Choroid plexus epithelial cell (primary cell): ENCODE results near the gene LCTL.

Experiments used
- DNase-seq: peaks from one replicate; pipeline ENCODE4 v3.0.0-alpha.2; 2010; ENCODE audit warnings: low read depth
- H3K4me3 ChIP-seq: 2 replicates; pipeline ENCODE4 v1.5.1; 2011; ENCODE audit warnings: low read depth, mild to moderate bottlenecking, control low read depth, low read length, moderate library complexity
- TF ChIP-seq, protein P1 (sequence below): conservative IDR thresholded peaks from 2 replicates; pipeline ENCODE4 v1.5.1; 2011; ENCODE audit warnings: low read depth, mild to moderate bottlenecking, control low read depth, inconsistent platforms, low read length, moderate library complexity

Gene LCTL

DNA sequence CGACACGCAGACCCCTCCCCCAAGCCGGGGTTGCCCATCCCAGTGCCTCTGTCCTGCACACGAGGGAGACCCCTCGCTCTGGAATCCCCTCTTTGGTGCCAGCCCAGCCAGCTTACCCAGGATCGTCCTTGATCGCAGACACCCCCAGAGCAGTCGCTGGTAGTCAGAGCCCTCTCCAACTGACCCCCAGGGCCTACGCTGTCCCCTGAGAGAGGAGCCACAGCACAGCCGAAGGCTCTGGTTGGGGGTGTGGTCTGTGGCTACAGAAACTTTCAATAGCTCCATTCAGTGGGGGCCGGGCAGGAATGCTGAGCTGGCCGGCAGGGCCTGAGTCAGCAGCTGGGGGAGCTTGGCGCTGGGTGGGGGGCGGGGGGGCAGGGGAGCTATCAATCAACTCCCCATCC is at the start of gene LCTL:
TSS of gene LCTL (minus strand) at position 258 of the 404 bp plus-strand sequence. CDS start 633 bp downstream, outside the sequence.
- peak; percentile 68 for DNase-seq
- H3K4me3 ChIP-seq, result no peak within 1 kb of the TSS

GRCh38 chr15:66614951-66615760 is 49.4 kb upstream of the LCTL start:
- DNase-seq, result no peak
- TF ChIP-seq, protein P1, sequence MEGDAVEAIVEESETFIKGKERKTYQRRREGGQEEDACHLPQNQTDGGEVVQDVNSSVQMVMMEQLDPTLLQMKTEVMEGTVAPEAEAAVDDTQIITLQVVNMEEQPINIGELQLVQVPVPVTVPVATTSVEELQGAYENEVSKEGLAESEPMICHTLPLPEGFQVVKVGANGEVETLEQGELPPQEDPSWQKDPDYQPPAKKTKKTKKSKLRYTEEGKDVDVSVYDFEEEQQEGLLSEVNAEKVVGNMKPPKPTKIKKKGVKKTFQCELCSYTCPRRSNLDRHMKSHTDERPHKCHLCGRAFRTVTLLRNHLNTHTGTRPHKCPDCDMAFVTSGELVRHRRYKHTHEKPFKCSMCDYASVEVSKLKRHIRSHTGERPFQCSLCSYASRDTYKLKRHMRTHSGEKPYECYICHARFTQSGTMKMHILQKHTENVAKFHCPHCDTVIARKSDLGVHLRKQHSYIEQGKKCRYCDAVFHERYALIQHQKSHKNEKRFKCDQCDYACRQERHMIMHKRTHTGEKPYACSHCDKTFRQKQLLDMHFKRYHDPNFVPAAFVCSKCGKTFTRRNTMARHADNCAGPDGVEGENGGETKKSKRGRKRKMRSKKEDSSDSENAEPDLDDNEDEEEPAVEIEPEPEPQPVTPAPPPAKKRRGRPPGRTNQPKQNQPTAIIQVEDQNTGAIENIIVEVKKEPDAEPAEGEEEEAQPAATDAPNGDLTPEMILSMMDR, result no peak

More for the DNA sequence above, at the start of gene LCTL:
- TF ChIP-seq, protein P1, result no peak

GRCh38 chr15:66614456-66614855 is 48.7 kb upstream of the LCTL start:
- H3K4me3 ChIP-seq, result no peak overlapping the region
- no peak for DNase-seq
- TF ChIP-seq, protein P1, result no peak

More at GRCh38 chr15:66614951-66615760, 49.4 kb upstream of the LCTL start:
- no peak overlapping the region for H3K4me3 ChIP-seq

- TF ChIP-seq, protein P1, result no peak
- no peak for DNase-seq
- no peak overlapping the region for H3K4me3 ChIP-seq
Measured at GRCh38 chr15:66613743-66614142, 47.9 kb upstream of the LCTL start.

DNA sequence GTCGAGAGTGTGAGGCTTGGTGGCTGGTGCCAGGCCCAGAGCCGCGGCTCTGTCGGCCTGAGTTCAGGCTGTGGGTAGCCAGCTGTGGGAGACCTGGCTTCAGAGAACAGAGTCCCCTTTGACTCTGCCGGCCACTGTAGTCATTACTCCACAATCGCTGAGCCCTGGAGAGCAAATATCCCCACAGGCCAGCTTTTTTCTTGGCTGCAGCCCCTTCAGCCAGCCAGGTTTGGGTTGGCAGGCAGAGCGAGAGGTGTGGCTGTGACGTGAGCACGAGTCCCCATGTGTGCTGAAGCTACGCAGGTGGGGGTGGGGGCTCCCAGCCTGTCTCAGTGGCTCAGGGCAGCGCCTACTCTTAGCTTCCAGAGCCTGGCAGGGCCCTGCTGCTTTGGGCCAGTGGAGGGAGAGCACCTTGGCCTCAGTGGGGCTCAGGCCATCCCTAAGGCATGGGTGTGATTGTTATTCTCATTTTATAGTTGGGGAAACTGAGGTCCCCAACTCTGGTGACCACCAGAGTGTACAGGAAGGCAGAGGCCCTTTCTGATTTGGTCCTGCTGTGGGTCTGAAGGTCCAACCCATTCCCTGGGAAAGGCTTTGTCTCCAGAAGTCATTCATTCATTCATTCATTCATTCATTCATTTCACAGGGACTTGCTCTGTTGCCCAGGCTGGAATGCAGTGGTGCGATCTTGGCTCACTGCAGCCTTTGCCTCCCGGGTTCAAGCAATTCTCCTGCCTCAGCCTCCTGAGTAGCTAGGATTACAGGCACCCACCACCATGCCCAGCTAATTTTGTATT is 45.7 kb upstream of the LCTL start:
- TF ChIP-seq, protein P1, result no peak
- no peak overlapping the region for H3K4me3 ChIP-seq
- no peak for DNase-seq

DNA sequence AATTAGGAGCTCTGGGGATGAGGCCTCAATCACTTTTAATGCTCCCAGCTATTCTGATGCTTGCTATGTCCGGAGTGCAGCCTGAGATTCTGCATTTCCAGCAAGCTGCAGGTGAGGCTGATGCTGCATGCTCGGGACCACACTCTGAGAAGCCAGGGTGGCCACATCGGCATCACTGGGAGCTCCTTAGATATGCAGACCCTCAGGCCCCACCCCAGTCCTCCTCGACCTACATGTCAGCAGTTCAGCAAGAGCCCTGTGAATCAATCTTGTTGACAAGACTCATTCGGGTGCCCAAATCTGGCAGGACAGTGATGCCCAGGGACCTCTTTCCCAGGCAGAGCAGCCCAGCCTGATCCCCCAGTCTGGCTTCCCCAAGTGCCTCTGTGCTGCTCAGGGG is 44.1 kb upstream of the LCTL start:
- no peak overlapping the region for H3K4me3 ChIP-seq
- DNase-seq, result no peak
- TF ChIP-seq, protein P1, result no peak
